Amniotic epithelial cell (primary cell): ENCODE data around the gene ZNF423.

ENCODE experiments used
- DNase-seq: peaks from one replicate; pipeline ENCODE4 v3.0.0-alpha.2; 2010; ENCODE audit warnings: low read depth

ZNF423 gene

GRCh38 chr16:49552313-49552928 is 303.5 kb downstream of the ZNF423 start:
- no peak for DNase-seq

- DNase-seq = no peak
Measured at GRCh38 chr16:49550666-49551065, 305.2 kb downstream of the ZNF423 start.

- DNase-seq = no peak
Measured at GRCh38 chr16:49550140-49550539, 305.8 kb downstream of the ZNF423 start.

GRCh38 chr16:49548325-49548970 is 307.5 kb downstream of the ZNF423 start:
- DNase-seq = no peak

GRCh38 chr16:49547448-49547847 is 308.5 kb downstream of the ZNF423 start:
- no peak for DNase-seq

GRCh38 chr16:49546735-49547134 is 309.2 kb downstream of the ZNF423 start:
- no peak for DNase-seq

- DNase-seq = no peak
Measured at GRCh38 chr16:49545741-49546448, 310.0 kb downstream of the ZNF423 start.

- no peak for DNase-seq
Measured at GRCh38 chr16:49545243-49545642, 310.7 kb downstream of the ZNF423 start.

GRCh38 chr16:49544828-49545227 is 311.1 kb downstream of the ZNF423 start:
- DNase-seq = no peak

- no peak for DNase-seq
Measured at GRCh38 chr16:49543631-49543946, 312.3 kb downstream of the ZNF423 start.

- no peak for DNase-seq
Measured at GRCh38 chr16:49542946-49543630, 312.8 kb downstream of the ZNF423 start.

- no peak for DNase-seq
Measured at GRCh38 chr16:49542391-49542891, 313.5 kb downstream of the ZNF423 start.

- no peak for DNase-seq
Measured at GRCh38 chr16:49540836-49541235, 315.1 kb downstream of the ZNF423 start.

GRCh38 chr16:49539758-49540157 is 316.2 kb downstream of the ZNF423 start:
- no peak for DNase-seq

GRCh38 chr16:49537924-49538459 is 317.9 kb downstream of the ZNF423 start:
- DNase-seq = no peak

- DNase-seq = no peak
Measured at GRCh38 chr16:49534901-49535610, 320.9 kb downstream of the ZNF423 start.

GRCh38 chr16:49533422-49533821 is 322.5 kb downstream of the ZNF423 start:
- no peak for DNase-seq

- DNase-seq = no peak
Measured at GRCh38 chr16:49532873-49533272, 323.0 kb downstream of the ZNF423 start.

- no peak for DNase-seq
Measured at GRCh38 chr16:49531931-49532840, 323.7 kb downstream of the ZNF423 start.

- no peak for DNase-seq
Measured at GRCh38 chr16:49531425-49531824, 324.5 kb downstream of the ZNF423 start.
